HG03469 (cell line): ENCODE results near the gene POM121L2.

Experiments used
- ATAC-seq: cut with Tn5 transposase; IDR thresholded peaks from one replicate; pipeline ENCODE4 v1.9.1; 2021; ENCODE audit warnings: mild to moderate bottlenecking, moderate library complexity, moderate number of reproducible peaks; ENCODE audit not compliant: unreplicated experiment

Gene POM121L2

GRCh38 chr6:27312146-27312949, at the start of gene POM121L2:
Gene POM121L2 (minus strand): TSS chr6:27312273. CDS start chr6:27312170, 103 bp downstream.
- no peak for ATAC-seq

GRCh38 chr6:27359231-27359630, 47.2 kb upstream of the POM121L2 start:
- ATAC-seq: no peak

DNA sequence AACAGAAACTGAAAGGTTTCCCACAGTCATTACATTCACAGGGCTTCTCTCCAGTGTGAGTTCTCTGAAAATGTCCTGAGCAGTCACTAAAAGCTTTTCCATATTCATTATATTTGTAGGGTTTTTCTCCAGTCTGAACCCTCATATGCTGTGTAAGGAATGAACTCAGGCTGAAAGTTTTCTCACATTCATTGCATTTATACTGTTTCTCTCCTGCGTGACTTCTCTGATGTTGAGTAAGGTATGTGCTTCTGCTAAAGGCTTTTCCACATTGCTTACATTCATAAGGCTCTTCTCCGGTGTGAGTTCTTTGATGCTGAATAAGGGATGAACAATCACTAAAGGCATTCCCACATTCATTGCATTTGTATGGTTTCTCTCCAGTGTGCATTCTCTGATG, 46.7 kb upstream of the POM121L2 start:
- no peak for ATAC-seq

GRCh38 chr6:27352850-27353249, 40.8 kb upstream of the POM121L2 start:
- ATAC-seq: no peak

GRCh38 chr6:27334141-27334540, 22.1 kb upstream of the POM121L2 start:
- no peak for ATAC-seq

GRCh38 chr6:27333642-27334040, 21.6 kb upstream of the POM121L2 start:
- ATAC-seq: no peak

DNA sequence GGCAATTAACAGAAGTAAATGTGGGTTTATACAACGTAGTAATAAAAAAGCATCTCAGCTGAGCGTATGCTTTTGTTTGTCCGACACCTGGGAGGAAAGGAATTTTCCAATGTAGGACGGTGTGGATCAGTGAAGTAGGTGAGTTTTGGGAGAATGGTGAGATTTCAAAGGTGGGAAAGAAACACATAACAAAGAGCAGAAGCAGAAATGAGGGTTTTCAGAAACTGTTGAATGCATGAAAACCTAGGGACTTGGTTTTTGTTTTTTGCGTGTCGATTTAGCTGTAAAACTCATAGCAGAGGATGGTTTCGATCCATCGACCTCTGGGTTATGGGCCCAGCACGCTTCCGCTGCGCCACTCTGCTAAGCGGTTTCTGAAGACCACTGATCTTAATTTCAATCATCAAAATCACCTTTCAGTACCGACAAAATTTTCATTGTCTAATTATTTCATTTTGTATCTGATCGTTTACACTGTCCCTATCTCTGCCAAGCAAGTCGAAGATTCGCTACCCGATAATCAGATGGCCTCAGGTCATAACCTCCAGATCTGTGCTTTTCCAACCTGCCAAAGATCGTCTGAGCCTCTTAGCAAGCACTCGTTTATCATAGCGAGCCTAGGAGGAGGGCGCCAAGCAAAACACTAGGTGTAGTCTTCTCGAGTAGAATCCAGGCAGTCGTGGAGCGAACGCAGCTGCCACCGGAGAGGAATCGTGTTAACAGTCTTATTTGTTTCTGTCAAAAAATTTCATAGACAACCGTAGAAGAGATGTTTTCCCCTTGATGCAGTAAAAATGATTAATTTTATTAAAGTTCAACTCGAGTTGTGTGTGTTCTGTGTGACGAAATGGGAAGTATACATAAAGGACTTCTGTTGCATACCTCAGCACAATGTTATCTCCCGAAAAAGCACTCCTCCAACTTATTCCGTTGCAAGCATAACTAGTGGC, 20.9 kb upstream of the POM121L2 start:
- no peak for ATAC-seq

DNA sequence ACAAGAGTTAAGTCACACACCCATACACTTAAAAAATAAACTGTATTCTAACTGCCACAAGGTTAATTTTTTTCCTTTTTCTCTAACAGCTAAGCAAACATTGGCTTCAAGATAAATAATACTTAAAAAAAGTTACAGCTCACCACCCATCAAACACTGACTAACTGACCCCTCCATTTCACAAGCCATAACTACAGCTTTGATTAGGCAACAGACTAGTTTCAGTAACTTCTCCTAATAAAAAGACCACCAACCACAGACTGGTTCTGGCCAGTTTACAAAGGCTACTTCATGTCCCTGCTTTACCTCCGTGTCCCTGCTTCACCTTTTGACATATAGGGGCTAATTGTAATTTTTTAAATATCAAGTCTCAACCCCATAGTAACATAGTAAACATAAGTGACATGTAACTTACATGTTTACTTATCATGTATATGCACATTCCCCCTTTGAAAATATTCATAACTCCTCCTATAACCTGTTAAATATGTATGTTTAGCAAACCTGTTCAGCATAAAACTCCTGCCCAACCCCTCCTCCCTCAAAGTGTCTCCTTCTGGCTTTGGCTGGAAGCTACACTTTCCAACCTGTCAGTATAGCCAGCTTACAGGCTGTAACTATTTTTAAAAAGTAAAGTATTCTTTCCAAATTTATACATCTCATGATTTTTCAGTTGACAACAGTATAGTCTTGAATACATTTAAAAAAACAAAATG, 15.1 kb upstream of the POM121L2 start:
- no peak for ATAC-seq

GRCh38 chr6:27321901-27322300, 9.8 kb upstream of the POM121L2 start:
- ATAC-seq: no peak

DNA sequence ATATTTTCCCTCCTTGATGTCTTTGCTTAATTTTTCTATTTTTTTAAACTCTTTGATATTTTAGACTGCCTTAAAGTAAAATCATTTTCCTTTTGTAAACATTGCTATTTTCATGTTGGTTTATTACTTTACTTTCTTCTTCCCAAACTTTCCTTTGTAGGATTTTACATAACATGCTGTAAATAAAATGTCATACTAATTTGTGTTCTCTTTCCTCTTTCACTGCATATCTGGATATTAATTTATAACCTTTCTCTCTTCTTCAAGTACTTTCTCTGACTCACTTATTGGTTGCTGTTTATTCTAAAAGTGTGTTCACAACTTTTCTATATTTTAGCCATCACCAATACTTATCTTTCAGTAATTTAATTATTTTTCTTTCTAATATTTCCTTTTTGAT, 9.3 kb upstream of the POM121L2 start:
- ATAC-seq: no peak

DNA sequence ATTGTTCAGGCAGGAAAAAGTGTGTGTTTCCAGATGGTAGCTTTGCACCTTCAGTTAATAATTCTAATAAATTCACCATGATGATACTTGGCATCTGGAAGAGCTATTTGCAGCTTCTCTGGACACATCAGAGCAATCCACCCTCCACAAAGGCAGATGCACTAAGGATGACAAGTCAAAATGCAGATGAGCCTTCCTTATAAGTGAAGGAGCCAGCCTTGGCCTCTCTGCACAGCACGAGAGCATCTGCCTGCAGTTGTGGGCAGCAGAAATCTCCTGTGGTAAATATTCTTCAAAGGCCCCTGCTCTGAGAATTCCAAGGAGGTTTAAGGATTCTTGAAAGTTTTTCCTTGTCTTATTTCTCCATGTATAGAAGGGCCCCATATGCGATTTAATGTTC, 6.9 kb upstream of the POM121L2 start:
- ATAC-seq: no peak

- no peak for ATAC-seq
Measured at GRCh38 chr6:27314046-27314445, 2.0 kb upstream of the POM121L2 start.

DNA sequence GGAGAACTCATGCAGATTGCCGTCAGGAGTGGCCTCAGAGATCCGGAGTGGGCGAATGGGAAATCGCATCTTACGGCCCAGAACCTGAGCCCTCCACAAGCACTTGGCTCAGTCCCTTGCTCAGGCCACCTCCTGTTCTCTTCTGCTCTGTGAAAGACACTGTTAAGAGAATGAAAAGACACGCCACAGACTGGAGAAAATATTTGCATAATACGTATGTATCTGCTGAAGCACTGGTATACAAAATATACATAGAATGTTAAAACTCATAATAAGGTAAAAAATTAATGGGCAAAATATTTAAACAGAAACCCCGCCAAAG, 838 bp upstream of the POM121L2 start:
- no peak for ATAC-seq

GRCh38 chr6:27311806-27312145, 297 bp downstream of the POM121L2 start:
- ATAC-seq: no peak

DNA sequence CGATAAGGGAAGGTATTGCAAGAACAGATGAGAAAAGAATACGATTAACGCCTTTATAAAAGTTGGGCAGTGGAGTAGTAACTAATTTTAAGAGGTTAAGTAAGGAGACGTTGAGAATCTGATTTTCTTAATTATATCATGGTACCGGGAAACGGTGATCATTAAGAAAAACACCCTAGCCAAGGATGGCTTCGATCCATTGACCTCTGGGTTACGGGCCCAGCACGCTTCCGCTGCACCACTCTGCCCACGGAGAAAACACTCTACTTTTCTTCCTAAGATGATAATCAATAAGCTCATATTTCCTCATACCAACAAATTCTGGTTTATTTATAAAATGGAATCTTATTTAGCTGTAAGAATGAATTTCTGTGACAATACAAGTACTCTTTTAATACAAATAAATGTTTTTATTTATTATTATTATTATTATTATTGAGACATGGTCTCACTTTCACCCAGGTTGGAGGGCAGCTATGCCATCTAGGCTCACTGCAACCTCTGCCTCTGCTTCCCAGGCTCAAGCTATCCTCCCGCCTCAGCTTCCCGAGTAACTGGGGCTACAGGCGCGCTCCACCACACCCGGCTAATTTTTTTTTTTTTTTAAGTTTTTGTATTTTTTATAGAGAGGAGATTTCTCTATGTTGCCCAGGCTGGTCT, 8.3 kb downstream of the POM121L2 start:
- no peak for ATAC-seq

- ATAC-seq: no peak
Measured at GRCh38 chr6:27297857-27298730, 14.0 kb downstream of the POM121L2 start.

GRCh38 chr6:27297484-27297856, 14.6 kb downstream of the POM121L2 start:
- no peak for ATAC-seq

DNA sequence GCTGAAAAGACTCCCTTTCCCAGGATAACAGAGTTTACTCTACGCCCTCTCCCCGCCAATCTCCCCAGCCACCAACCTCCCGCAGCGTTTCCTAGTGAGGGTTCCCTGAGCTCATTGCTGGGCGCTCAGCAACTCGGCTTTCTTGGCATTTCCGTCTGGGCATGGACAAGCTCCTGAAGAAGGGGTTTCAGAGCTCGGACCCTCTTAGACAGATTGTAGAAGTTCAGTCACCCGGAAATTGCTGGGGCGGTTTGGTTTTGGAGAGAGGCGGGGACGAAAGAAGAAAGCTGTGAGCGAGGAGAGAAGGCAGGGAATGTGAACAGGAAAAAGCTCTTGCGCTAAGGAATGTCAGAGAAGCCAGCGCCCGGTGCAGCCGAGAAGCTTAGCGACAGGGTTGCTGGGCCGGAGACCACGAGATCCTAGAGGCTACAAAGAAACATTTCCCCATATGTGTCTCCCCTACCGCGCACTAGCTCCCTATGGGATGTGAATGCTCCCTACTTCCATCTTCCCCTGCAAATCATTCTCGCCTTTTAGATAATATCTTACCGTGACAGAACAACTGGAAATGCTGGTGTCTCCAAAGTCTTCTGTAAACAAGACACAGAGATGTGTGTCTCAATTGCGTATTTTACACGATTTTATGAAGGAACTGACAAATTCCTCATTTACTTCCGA, 15.8 kb downstream of the POM121L2 start:
- no peak for ATAC-seq

DNA sequence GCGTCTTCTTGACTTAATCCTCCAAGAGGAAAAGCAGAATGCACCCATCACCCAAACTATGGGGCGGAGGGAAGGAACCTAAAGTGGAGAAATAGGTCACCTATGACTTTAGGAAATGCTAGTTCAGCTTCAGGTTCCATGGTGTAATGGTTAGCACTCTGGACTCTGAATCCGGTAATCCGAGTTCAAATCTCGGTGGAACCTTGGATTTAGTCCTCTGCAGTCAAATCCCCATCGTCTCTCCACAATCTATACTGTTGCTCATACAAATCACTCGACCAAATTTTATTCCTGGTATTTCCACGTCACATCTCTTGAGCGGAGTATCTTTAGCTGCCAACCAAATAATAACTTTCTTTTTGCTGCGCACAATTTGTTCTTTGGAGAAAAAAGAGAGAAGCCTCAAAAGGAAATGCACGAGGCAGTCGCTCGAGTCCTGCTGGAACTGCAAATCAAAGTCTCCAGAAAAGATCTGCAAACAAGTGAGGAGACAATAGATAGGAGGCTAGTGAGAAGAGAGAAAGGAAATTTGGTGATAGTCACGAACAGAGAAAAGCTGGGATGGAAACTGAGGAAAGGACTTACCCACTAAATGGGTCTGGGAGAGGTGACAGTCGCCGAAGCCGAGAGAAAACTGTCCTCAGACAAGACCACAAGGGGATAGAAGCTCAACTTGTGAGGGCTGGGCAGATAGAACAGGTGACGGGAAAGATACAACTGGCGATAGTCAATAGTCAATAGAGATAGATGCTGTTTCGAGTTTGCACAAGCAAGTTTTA, 16.6 kb downstream of the POM121L2 start:
- ATAC-seq: no peak
